Tibial nerve (tissue), 3 donors: Measurements from ENCODE around the gene SP2.

Experiments
- POLR2A ChIP-seq, 2 donors: fragments of 450-650 bp; IDR thresholded peaks; one replicate each; pipeline ENCODE4 v1.6.1; 2017; ENCODE audit warnings: antibody characterized with exemption in 2 of 2, mild to moderate bottlenecking in 2 of 2, moderate library complexity in 2 of 2
- TF ChIP-seq, protein P1 (sequence below), 5 experiments: fragments of 200-600 bp in 3 of 5; fragments of 450-650 bp in 2 of 5; sonication (generic) in 3 of 5; IDR thresholded peaks; one replicate each; pipeline ENCODE4 v1.5.1; 2016 to 2019; ENCODE audit warnings: antibody characterized with exemption in 5 of 5, mild to moderate bottlenecking in 3 of 5, moderate library complexity in 2 of 5

DNA sequence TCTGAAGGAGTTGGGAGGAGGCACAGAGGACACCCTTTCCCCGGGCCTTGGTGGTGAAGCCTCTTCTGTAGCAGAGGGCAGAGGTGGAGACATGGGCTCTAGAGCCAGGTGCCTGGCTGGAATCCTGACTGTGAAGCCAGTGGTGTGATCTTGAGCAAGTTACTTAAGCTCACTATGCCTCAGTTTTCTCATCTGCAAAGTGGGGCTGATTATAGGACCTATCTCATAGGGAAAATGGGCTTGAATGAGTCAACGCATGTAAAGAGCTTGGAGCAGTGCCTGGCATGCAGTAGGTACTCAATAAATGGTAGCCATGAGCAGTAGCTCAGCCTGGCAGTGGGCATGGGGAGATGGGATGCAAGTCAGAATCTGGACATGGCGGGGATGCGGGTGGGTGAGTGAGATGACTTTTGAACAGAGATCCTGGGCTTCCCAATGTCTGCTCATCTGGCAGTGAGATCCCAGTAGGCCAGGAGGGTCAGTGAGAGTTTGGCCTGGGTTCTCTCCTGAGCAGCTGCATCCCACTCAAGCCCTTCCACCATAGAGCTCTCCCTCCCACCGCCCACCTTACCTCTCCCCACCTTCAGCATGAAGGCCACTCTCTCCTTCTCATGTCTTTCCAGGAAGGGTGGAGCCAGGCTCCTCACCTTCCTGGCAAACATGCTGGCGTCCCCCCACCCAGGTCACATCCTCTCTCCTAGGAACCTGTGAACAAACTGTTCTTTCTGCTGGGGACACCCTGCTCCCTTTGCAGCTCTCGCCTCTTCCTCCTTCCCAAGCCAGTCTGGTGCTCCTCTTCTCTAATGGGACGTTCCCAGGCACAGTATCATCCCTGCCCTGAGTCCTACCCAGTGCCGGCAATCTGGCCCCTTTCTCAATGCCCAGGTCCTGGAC lies 13.1 kb upstream of the SP2 start:
- TF ChIP-seq, protein P1, sequence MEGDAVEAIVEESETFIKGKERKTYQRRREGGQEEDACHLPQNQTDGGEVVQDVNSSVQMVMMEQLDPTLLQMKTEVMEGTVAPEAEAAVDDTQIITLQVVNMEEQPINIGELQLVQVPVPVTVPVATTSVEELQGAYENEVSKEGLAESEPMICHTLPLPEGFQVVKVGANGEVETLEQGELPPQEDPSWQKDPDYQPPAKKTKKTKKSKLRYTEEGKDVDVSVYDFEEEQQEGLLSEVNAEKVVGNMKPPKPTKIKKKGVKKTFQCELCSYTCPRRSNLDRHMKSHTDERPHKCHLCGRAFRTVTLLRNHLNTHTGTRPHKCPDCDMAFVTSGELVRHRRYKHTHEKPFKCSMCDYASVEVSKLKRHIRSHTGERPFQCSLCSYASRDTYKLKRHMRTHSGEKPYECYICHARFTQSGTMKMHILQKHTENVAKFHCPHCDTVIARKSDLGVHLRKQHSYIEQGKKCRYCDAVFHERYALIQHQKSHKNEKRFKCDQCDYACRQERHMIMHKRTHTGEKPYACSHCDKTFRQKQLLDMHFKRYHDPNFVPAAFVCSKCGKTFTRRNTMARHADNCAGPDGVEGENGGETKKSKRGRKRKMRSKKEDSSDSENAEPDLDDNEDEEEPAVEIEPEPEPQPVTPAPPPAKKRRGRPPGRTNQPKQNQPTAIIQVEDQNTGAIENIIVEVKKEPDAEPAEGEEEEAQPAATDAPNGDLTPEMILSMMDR (IDR thresholded peaks at IDR 0.05) = no peak
- TF ChIP-seq POLR2A (IDR thresholded peaks at IDR 0.05) = no peak
